ENCODE measurements around the gene RPL18A. TPM values are rescaled to one million over a fixed set of nuclear protein-coding genes. Genes with fewer than 3 reads are reported as not detected.
"Not testable (repeated sequence)": the region's sequence is repeated elsewhere in the genome, so short reads cannot be mapped to it uniquely, and the experiment has no call there.

Gene RPL18A
- total RNA-seq, 1 experiment from 2014 or later: 2,038 TPM

GRCh38 chr19:17886515-17886914 is 26.8 kb downstream of the RPL18A start:
- no TSS peak for BruUV-seq (replicated peaks)
- Histone ChIP-seq H3K27me3 (ENCODE audit: insufficient read depth, low read depth) (peaks cover 30% of the 10 kb centered on the region; the same call in 1 of the 2 replicates), H3K4me1 (replicated peaks; ENCODE audit: insufficient read depth) (no peaks in the 10 kb centered on the region), H3K4me3 (no peak overlapping the region), H3K9me2 (ENCODE audit: insufficient read depth) (no peaks in the 10 kb centered on the region), H3K36me3 (ENCODE audit: low read depth) (no peaks in the 10 kb centered on the region), H4K20me1 (ENCODE audit: insufficient read depth) (no peaks in the 10 kb centered on the region), H3F3A (ENCODE audit: insufficient read depth, low read depth) (0 out of 2 replicates have a peak, but pooled peaks cover 6% of the 10 kb centered on the region), H3K9me3 (ENCODE audit: insufficient read depth, low read depth) (no peaks in the 10 kb centered on the region), H2AFZ (no peak overlapping the region), H3K79me2 (ENCODE audit: low read depth) (no peaks in the 10 kb centered on the region), H3K4me2 (no peak overlapping the region), H3K27ac (no peak overlapping the region)
- no peak for TF ChIP-seq EZH2 (IDR thresholded peaks at IDR 0.05; ENCODE audit: low read depth)
- intact Hi-C loops (cut with micrococcal nuclease; ENCODE audit: unreplicated experiment): no loop called here
- ChIA-PET POLR2A (ENCODE audit: unreplicated experiment) (no interaction called here), CTCF (no interaction called here)
- DNase-seq: peak in 1 of 2 experiments; percentile 26

- H4K20me1 ChIP-seq (ENCODE audit: insufficient read depth); H3K4me1 ChIP-seq (replicated peaks; ENCODE audit: insufficient read depth); BruUV-seq (replicated peaks); H2AFZ ChIP-seq; H3K36me3 ChIP-seq (ENCODE audit: low read depth); H3K9me3 ChIP-seq (ENCODE audit: insufficient read depth, low read depth); H3K79me2 ChIP-seq (ENCODE audit: low read depth); H3K9me2 ChIP-seq (ENCODE audit: insufficient read depth); intact Hi-C loops (cut with micrococcal nuclease; ENCODE audit: unreplicated experiment); CTCF ChIA-PET; H3K27ac ChIP-seq; H3K4me3 ChIP-seq; H3K4me2 ChIP-seq; H3F3A ChIP-seq (ENCODE audit: insufficient read depth, low read depth); POLR2A ChIA-PET (ENCODE audit: unreplicated experiment): not testable (repeated sequence)
- H3K27me3 ChIP-seq (ENCODE audit: insufficient read depth, low read depth): peaks cover 33% of the 10 kb centered on the region; the same call in 1 of the 2 replicates
- DNase-seq: peak in 1 of 2 experiments; percentile 9
Measured at GRCh38 chr19:17887221-17887620, 27.5 kb downstream of the RPL18A start.

DNA sequence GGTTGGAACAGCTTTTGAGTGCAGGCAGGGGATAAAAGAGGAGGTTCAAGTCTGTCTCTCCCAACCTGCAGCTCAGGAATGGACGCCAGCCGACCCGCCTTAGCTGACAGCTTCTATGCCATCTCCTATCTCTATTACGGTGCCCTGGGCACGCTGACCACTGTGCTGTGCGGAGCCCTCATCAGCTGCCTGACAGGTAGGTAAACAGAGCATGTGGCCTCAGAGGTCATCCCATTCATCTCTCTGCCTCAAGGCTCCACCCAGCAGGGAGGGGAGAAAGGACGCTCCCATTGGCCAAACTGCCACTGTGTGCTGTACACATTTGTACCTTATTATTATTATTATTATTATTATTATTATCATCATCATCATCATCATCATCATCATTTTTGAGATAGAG is 28.6 kb downstream of the RPL18A start:
- H3K27ac ChIP-seq: no peak overlapping the region
- no peaks in the 10 kb centered on the region for H4K20me1 ChIP-seq (ENCODE audit: insufficient read depth)
- 0 out of 2 replicates have a peak, but pooled peaks cover 6% of the 10 kb centered on the region for H3F3A ChIP-seq (ENCODE audit: insufficient read depth, low read depth)
- peaks cover 43% of the 10 kb centered on the region; the same call in 1 of the 2 replicates for H3K27me3 ChIP-seq (ENCODE audit: insufficient read depth, low read depth)
- H2AFZ ChIP-seq: no peak overlapping the region
- no peaks in the 10 kb centered on the region for H3K36me3 ChIP-seq (ENCODE audit: low read depth)
- H3K9me3 ChIP-seq (ENCODE audit: insufficient read depth, low read depth): no peaks in the 10 kb centered on the region
- ChIA-PET POLR2A (ENCODE audit: unreplicated experiment) (no interaction called here), CTCF (no interaction called here)
- no peaks in the 10 kb centered on the region for H3K79me2 ChIP-seq (ENCODE audit: low read depth)
- H3K9me2 ChIP-seq (ENCODE audit: insufficient read depth): no peaks in the 10 kb centered on the region
- BruUV-seq (replicated peaks): no TSS peak
- H3K4me2 ChIP-seq: no peak overlapping the region
- H3K4me3 ChIP-seq: no peak overlapping the region
- DNase-seq: no peak
- intact Hi-C loops (cut with micrococcal nuclease; ENCODE audit: unreplicated experiment): no loop called here
- H3K4me1 ChIP-seq (replicated peaks; ENCODE audit: insufficient read depth): no peaks in the 10 kb centered on the region
- TF ChIP-seq EZH2 (IDR thresholded peaks at IDR 0.05; ENCODE audit: low read depth): no peak
- TF ChIP-seq, protein P1, sequence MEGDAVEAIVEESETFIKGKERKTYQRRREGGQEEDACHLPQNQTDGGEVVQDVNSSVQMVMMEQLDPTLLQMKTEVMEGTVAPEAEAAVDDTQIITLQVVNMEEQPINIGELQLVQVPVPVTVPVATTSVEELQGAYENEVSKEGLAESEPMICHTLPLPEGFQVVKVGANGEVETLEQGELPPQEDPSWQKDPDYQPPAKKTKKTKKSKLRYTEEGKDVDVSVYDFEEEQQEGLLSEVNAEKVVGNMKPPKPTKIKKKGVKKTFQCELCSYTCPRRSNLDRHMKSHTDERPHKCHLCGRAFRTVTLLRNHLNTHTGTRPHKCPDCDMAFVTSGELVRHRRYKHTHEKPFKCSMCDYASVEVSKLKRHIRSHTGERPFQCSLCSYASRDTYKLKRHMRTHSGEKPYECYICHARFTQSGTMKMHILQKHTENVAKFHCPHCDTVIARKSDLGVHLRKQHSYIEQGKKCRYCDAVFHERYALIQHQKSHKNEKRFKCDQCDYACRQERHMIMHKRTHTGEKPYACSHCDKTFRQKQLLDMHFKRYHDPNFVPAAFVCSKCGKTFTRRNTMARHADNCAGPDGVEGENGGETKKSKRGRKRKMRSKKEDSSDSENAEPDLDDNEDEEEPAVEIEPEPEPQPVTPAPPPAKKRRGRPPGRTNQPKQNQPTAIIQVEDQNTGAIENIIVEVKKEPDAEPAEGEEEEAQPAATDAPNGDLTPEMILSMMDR (conservative IDR thresholded peaks at IDR 0.05): no peak

GRCh38 chr19:17889609-17890214 is 30.0 kb downstream of the RPL18A start:
- TF ChIP-seq, protein P1 (conservative IDR thresholded peaks at IDR 0.05): no peak
- TF ChIP-seq EZH2 (IDR thresholded peaks at IDR 0.05; ENCODE audit: low read depth): no peak
- intact Hi-C loops (cut with micrococcal nuclease; ENCODE audit: unreplicated experiment): no loop called here
- H4K20me1 ChIP-seq (ENCODE audit: insufficient read depth): no peaks in the 10 kb centered on the region
- no peaks in the 10 kb centered on the region for H3K79me2 ChIP-seq (ENCODE audit: low read depth)
- no peak overlapping the region for H3K27ac ChIP-seq
- no TSS peak for BruUV-seq (replicated peaks)
- 0 out of 2 replicates have a peak, but pooled peaks cover 6% of the 10 kb centered on the region for H3F3A ChIP-seq (ENCODE audit: insufficient read depth, low read depth)
- H3K4me2 ChIP-seq: no peak overlapping the region
- ChIA-PET CTCF (no interaction called here), POLR2A (ENCODE audit: unreplicated experiment) (interaction anchor here (0.7 kb wide), 1 partner anchor 244 kb away, joined by 6 read pairs; no protein-coding TSS in a partner anchor)
- peaks cover 58% of the 10 kb centered on the region; the same call in 1 of the 2 replicates for H3K27me3 ChIP-seq (ENCODE audit: insufficient read depth, low read depth)
- H3K36me3 ChIP-seq (ENCODE audit: low read depth): no peaks in the 10 kb centered on the region
- DNase-seq: peak in 1 of 2 experiments; percentile 32
- H3K9me3 ChIP-seq (ENCODE audit: insufficient read depth, low read depth): no peaks in the 10 kb centered on the region
- no peaks in the 10 kb centered on the region for H3K9me2 ChIP-seq (ENCODE audit: insufficient read depth)
- H3K4me1 ChIP-seq (replicated peaks; ENCODE audit: insufficient read depth): no peaks in the 10 kb centered on the region
- no peak overlapping the region for H2AFZ ChIP-seq
- H3K4me3 ChIP-seq: no peak overlapping the region
